ENCODE measurements around the gene MEGF11.

DNA sequence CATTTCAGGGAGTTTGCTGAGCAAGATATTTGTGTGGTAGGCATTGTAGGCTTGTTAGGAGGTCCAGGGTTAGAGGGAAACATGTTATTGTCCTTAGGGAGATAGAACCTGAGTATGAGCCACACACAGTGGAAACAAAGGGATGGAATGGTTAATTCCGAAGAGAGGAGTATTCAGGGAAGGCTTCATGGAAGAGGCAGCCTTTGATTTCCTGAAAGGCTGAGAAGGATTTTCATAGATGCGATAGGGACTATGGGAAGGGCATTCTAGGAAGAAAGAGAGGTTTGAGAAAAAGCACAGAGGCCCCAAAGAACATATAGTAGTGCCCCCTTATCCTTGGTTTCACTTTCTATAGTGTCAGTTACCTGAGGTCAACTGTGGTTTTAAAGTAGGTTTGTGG lies 302.5 kb downstream of the MEGF11 start:
- TF ChIP-seq POLR2AphosphoS5 (IDR thresholded peaks at IDR 0.05) (no peak), POLR2A (IDR thresholded peaks at IDR 0.05) (no peak)
